Right lung (tissue), 5 donors: ENCODE results near the gene RIC8A. TPM values are rescaled to one million over a fixed set of nuclear protein-coding genes. Genes with fewer than 3 reads are reported as not detected.
"Not testable (repeated sequence)": the region's sequence is repeated elsewhere in the genome, so short reads cannot be mapped to it uniquely, and the experiment has no call there.

ENCODE experiments used
- DNase-seq, 2 donors: peaks; one replicate each; pipeline ENCODE4 v3.0.0-alpha.2; 2013
- polyA plus RNA-seq, 5 donors: library from polyadenylated mRNA; unstranded; fragments of 120-200 nt; gene quantifications; one replicate each; pipeline versions ENCODE4 v1.2.1 to v1.2.3, GENCODE V29; 2013; ENCODE audit warnings: inconsistent platforms in 1 of 5, low replicate concordance in 1 of 5; ENCODE audit not compliant: insufficient read length in 5 of 5, insufficient read depth in 1 of 5

Gene RIC8A
- polyA plus RNA-seq, 5 donors = 60.3 to 94.1 (median 71.1) TPM

- not testable (repeated sequence) for DNase-seq
These were observed 30.8 kb downstream of the RIC8A start for GRCh38 chr11:238346-238745.

GRCh38 chr11:240315-240714 lies 32.8 kb downstream of the RIC8A start:
- no peak for DNase-seq

GRCh38 chr11:241634-242033 lies 34.1 kb downstream of the RIC8A start:
- DNase-seq = no peak

DNA sequence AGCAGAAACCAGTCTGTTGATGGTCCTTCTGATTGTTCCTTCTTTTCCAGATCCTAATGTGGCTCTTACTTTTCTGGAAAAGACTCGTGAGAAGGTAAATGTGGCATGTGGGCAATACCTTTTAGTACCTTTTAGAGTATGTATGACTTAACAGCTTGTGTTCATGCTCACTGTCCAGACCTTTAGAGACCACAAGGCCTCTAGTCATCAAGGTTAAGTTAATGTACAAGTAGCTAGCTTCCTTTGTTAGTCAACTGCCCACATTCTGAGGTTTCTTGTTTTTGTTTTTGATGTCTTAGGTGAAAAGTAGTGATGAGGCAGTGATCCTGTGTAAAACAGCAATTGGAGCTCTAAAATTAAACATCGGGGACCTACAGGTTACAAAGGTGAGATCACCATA lies 36.9 kb downstream of the RIC8A start:
- no peak for DNase-seq

DNA sequence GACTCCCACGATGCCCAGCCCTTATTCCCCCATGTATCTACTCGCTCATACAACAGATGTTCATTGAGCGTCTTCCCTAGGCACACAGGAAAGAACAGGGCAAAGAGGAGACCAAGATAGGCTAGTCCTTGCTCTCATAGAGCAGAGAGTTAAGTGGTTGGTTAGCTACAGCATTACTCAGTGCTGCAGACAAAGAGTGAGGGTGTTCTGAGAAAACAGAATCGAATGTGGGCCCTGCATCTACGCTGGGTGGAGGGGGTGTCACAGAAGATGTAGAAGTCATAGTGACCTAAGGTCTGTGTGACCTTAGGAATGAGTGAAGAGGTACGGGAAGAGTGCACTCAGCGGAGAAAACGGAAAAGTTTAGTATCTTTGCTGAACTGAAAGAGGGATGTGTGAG lies 41.6 kb downstream of the RIC8A start:
- no peak for DNase-seq

GRCh38 chr11:250274-250673 lies 42.8 kb downstream of the RIC8A start:
- no peak for DNase-seq

GRCh38 chr11:250740-251299 lies 43.3 kb downstream of the RIC8A start:
- no peak for DNase-seq

DNA sequence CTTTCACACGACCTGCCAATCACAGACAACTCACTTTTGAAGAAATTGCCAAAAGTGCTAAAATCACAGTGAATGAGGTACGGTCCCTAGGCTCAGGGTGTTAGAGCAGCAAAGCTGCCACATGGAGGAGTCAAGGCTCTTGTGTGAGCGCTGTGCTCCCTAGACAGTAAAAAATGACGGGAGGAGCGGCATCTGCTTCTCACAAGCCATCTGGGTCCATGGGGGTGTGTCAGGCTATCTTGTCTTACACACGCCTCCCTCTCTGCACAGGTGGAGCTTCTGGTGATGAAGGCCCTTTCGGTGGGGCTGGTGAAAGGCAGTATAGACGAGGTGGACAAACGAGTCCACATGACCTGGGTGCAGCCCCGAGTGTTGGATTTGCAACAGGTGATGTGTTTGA lies 44.0 kb downstream of the RIC8A start:
- DNase-seq = no peak

- DNase-seq = no peak
These were observed 45.2 kb downstream of the RIC8A start for GRCh38 chr11:252666-253065.

DNA sequence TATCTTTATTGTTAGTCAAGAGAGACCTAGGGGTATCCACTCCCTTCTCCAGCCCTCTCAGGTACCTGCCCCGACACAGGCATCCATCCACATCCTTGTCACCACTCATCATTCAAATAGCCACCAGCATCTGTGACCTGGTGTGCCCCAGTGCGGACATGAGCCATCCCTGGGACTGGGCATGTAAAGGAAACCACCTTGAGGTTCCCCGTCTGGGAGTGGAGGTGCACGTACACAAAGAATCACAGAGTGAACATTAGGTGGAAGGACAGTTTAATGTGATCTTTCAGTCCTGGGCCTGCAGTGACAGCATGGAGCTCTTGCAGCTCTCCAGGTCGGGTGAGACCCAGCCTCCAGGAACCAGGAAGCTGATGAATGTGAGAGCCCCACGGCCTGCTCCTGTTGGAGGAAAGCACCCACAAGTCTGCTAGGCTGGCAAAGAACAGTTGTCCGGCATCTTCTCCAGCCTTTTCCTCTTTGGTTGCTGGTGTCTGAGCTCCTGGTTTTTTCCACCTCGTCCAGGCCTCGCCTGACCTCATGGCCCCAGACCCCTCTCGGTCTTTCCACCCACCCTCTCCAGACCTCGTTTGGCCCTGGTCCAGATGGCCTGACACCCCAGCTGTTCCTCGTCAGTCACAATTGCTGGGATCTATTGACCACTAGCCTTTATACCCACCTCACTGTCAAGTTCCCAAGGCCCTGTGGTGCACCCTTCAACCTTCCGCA lies 45.8 kb downstream of the RIC8A start:
- no peak for DNase-seq

DNA sequence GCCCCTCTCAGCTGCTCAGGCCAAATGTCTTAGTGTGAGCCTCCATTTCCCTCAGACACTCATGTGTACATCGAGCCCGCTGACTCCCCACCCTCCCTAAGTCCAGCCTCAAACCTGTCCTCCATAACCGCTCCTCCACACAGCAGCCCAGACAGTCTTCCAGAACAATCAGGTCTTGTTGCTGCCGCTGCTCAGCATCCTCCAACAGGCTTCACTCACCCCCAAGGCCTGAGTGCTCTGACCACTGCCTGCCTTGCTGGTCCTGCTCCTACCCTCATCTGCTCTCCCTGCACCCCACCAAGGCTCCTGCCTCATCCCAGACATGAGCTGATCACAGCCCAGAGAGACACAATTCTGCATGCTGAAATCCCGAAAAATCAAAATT lies 46.4 kb downstream of the RIC8A start:
- no peak for DNase-seq

DNA sequence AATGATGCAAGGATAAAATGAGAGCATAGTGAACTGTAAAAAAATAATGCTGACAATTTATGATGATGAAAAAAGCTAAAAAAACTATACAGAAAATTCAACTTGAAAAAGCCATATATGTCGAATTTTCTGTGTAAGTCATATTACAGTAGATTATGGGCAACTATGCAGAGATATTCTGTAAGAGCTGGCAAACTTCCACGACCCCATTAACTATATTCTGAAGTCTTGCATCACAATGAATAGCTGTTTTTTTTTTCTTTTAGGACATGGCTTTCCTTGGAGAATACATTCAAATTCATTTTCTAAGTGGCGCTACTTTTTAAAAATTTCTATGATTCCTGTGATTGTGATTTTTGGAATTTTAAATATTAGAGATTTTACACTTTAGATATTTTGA lies 47.7 kb downstream of the RIC8A start:
- peak; percentile 76 to 82 for DNase-seq

GRCh38 chr11:255816-256215 lies 48.3 kb downstream of the RIC8A start:
- no peak for DNase-seq

DNA sequence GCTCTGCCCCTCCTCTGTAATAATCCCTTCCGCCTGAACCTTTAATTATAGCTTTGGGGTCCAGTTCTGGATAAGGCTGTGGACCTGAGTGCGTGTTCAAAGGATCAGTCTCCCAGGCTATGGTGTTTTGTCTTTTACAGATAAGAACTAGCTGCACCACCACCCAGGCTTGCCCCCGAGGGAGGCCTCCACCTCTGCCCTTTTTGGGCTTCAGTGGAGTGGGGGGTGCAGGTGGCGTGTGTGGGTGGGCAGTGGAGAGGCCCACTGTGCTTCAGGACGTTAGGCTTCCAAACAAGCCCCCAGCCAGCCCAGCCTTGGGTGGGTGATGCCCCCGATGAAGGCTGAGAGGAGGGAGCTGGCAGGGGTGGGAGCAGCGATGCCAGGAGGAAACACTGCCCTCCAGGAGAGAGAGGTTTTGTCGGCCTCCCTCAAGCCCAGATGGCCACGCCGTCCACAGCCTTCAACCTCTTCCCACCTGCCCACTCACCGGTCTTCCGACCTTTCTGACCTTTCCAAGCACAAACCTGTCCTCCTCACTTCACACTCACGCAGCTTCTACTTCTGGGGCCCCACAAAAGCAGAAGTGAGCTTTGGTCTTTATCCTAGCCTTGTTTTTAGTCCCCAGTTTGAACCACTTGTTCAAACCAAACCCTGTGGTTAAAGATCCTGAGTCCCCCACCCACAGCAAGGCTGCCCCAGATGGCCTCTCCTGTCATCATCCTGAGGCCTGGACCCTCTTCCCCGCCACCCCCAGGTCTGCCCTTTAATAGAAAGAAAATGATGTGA lies 49.6 kb downstream of the RIC8A start:
- no peak for DNase-seq

DNA sequence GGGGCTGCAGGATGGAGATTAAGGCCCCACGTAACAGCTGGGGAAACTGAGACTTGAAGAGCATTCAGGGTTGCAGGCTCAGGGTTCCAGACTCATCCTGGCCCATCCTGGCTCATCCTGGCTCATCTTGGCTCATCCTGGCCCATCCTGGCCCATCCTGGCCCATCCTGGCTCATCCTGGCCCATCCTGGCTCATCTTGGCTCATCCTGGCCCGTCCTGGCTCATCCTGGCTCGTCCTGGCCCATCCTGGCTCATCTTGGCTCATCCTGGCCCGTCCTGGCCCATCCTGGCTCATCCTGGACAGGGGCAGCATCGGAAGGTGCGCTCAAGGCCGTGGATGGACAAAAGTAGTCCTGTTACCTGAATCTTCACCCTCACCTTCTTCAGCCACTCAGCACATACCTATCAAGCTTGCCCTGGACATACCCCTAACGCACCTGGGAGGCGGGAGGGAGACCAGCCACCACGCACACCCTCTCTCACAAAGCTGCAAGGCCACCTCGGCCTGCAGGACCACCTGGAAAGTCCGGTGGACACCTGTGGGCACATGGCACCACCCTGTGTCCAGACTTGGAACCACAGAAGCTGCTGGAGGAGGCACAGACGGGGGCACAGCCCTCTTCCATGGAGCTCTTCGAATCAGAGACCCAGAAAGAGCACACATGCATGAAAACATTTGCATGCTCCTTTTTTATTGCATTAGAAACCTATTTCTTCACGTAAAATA lies 50.4 kb downstream of the RIC8A start:
- no peak for DNase-seq

- DNase-seq = no peak
These were observed 51.9 kb downstream of the RIC8A start for GRCh38 chr11:259413-259812.

DNA sequence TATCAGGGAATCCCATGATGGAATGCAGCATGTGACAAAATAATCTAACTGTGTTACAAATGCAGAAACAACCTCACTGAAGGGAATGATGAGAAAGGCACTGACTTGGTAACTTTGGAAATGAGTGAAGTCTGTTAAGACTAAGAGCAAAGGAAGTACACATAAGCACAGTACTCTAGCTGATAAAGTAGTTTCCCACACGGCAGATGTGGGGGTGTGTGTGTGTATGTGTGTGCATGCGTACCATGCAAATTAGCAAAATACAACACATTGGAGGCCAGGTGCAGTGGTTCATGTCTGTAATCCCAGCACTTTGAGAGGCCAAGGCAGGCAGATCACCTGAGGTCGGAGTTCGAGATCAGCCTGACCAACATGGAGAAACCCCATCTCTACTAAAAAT lies 54.1 kb downstream of the RIC8A start:
- no peak for DNase-seq

Other genes starting within 250 kb of the RIC8A start
- not detected for gene SCGB1C1, start 14.6 kb upstream of the RIC8A start, polyA plus RNA-seq
- gene BET1L, start 309 bp upstream of the RIC8A start, polyA plus RNA-seq = 10 to 100 TPM; 32.2 to 54.4 (median 45.5) TPM
- gene SIRT3, start 28.6 kb downstream of the RIC8A start, polyA plus RNA-seq = 10 to 100 TPM; 24.6 to 35.2 (median 31.2) TPM
- gene PSMD13, start 29.3 kb downstream of the RIC8A start, polyA plus RNA-seq = 100 to 1,000 TPM; 131 to 161 (median 153) TPM
- gene NLRP6, start 70.7 kb downstream of the RIC8A start, polyA plus RNA-seq = under 1 TPM in 3 of 5 donors, not detected in 2; 0.04 to 0.07 (median 0.06) TPM
- gene PGGHG, start 81.4 kb downstream of the RIC8A start, polyA plus RNA-seq = 10 to 100 TPM; 12.3 to 27.9 (median 18.1) TPM
- under 1 TPM; 0.14 to 0.43 (median 0.33) TPM for gene IFITM5, start 91.8 kb downstream of the RIC8A start, polyA plus RNA-seq
- 100 to 1,000 TPM; 108 to 193 (median 143) TPM for gene IFITM2, start 100.1 kb downstream of the RIC8A start, polyA plus RNA-seq
- gene IFITM1, start 106.3 kb downstream of the RIC8A start, polyA plus RNA-seq = 10 to 100 TPM in 4 of 5 donors, 1 to 10 TPM in 1; 9.3 to 14.1 (median 13.2) TPM
- 100 to 1,000 TPM; 255 to 655 (median 324) TPM for gene IFITM3, start 113.2 kb downstream of the RIC8A start, polyA plus RNA-seq
- gene B4GALNT4, start 161.8 kb downstream of the RIC8A start, polyA plus RNA-seq = 10 to 100 TPM; 40.1 to 62.6 (median 57.2) TPM
- 10 to 100 TPM in 4 of 5 donors, 1 to 10 TPM in 1; 9.5 to 17.4 (median 13.3) TPM for gene PKP3, start 186.5 kb downstream of the RIC8A start, polyA plus RNA-seq
- gene SIGIRR, start 207.3 kb downstream of the RIC8A start, polyA plus RNA-seq = 10 to 100 TPM; 19.0 to 44.1 (median 33.8) TPM
- 1 to 10 TPM; 4.5 to 9.0 (median 6.8) TPM for gene ANO9, start 234.3 kb downstream of the RIC8A start, polyA plus RNA-seq
- 10 to 100 TPM; 21.2 to 31.5 (median 25.8) TPM for gene PTDSS2, start 242.6 kb downstream of the RIC8A start, polyA plus RNA-seq